HUES48 (cell line): ENCODE results near the gene HLCS.

ENCODE experiments used
- H3K27ac ChIP-seq: one replicate; pipeline ENCODE4 v1.7.0; 2013; ENCODE audit warnings: low read depth, low read length, inconsistent platforms
- H3K27me3 ChIP-seq: 2 replicates; pipeline ENCODE4 v1.6.1; 2013; ENCODE audit warnings: mild to moderate bottlenecking, low read length; ENCODE audit not compliant: control insufficient read depth, insufficient read depth
- H3K36me3 ChIP-seq: 2 replicates; pipeline ENCODE4 v1.6.1; 2013; ENCODE audit warnings: low read length; ENCODE audit not compliant: control insufficient read depth, insufficient read depth
- H3K4me1 ChIP-seq: 2 replicates; pipeline ENCODE4 v1.6.1; 2013; ENCODE audit warnings: mild to moderate bottlenecking, low read length; ENCODE audit not compliant: control insufficient read depth, insufficient read depth
- H3K4me3 ChIP-seq: 2 replicates; pipeline ENCODE4 v1.5.1; 2013; ENCODE audit warnings: mild to moderate bottlenecking, low read depth, low read length
- H3K9ac ChIP-seq: 2 replicates; pipeline ENCODE4 v1.6.1; 2013; ENCODE audit warnings: mild to moderate bottlenecking, low read depth, low read length, moderate library complexity
- H3K9me3 ChIP-seq: 2 replicates; pipeline ENCODE4 v1.6.1; 2013; ENCODE audit warnings: low read length; ENCODE audit not compliant: control insufficient read depth, insufficient read depth

HLCS gene

DNA sequence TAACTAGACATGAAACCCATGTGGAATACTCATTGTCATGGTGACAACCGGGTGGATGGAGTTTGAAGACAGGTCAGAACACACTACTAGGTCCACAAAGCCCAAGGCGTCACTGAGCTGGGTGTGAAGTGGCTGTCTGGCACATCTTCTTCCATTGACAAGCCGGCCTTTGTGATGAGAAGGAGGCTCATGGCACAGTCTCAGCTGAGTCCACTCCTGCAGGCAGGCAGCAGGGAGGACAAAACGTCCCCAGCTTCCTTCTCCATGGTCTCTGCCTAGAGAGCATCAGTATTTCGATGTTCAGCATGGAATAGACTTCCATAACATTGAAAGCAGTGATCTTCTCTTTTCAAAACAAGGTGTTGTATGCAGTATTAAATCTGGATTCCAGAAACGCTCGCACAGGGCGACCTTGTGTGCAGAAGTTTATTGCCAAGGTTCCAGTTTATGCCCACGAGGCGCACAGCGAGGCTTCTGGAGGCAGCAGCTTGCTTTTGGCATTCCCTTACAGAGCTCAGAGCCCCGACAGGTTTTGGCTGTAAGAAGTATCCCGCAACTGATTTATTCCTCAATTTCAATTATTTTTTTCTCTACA, 163.3 kb downstream of the HLCS start:
- no peak overlapping the region for H3K4me3 ChIP-seq
- H3K9me3 ChIP-seq = peaks cover 2% of the 10 kb centered on the region; the same call in 1 of the 2 replicates
- H3K27ac ChIP-seq = no peak overlapping the region
- H3K4me1 ChIP-seq = no peaks in the 10 kb centered on the region
- no peaks in the 10 kb centered on the region for H3K36me3 ChIP-seq
- H3K9ac ChIP-seq = no peak overlapping the region
- H3K27me3 ChIP-seq = no peaks in the 10 kb centered on the region

DNA sequence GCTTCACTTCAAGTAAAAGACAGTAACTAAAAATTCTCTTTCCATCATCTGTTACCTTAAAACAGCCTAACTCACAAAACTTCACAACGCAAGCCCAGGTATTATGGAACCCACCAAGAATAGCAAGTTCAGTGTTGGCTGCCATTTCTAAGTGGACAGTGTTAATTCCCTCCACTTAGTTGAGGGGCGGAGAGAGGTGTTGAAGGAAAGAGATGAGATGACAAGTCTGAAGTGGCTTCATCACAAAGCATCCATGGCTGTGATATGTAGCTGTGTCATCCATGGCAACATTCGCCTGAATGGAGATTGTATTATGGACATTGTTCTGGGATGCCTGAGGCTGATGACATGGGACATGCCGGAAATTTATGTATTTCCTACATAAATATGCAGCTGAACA, 165.7 kb downstream of the HLCS start:
- no peaks in the 10 kb centered on the region for H3K36me3 ChIP-seq
- no peaks in the 10 kb centered on the region for H3K4me1 ChIP-seq
- no peaks in the 10 kb centered on the region for H3K27me3 ChIP-seq
- H3K27ac ChIP-seq = no peak overlapping the region
- H3K9me3 ChIP-seq = peaks cover 6% of the 10 kb centered on the region; the same call in 1 of the 2 replicates
- H3K4me3 ChIP-seq = no peak overlapping the region
- no peak overlapping the region for H3K9ac ChIP-seq

DNA sequence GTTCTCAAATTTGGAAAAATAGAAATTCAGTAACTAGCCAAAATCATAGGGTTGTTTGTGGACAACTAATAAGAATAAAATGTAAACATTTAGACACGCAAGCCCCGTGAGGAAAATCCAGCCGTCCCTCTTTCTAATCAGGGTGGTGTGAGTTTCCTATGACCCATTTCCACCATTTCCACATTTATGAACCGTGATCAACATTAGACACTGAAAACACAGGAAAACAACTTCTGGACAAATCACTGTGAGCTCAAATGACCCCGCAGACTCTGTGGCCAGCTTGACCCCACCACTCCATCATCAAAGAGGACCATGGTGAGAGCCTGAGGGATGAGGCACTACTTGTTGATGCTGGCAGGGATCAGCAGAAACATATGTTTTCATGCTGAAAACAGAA, 166.6 kb downstream of the HLCS start:
- Histone ChIP-seq H3K4me1 (no peaks in the 10 kb centered on the region), H3K9me3 (peaks cover 6% of the 10 kb centered on the region; the same call in 1 of the 2 replicates), H3K9ac (no peak overlapping the region), H3K27me3 (no peaks in the 10 kb centered on the region), H3K27ac (no peak overlapping the region), H3K4me3 (no peak overlapping the region), H3K36me3 (no peaks in the 10 kb centered on the region)

DNA sequence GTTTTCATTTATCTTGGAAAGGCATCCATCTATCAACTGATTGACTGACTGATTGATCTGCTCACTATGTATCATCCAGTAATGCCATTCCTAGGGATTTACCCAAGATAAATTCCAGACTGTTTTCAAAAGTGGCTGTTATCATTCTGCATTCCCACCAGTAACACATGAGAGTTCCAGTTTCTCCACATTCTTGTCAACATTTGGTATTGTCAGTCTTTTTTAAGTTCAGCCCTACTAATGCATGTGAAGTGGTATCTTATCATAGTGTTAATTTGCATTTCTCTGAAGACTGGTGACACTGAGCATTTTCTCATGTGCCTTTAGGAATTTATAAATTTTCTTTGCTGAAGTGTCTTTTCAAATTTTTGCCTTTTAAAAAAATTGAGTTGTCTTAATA, 168.0 kb downstream of the HLCS start:
- H3K9ac ChIP-seq = no peak overlapping the region
- H3K4me3 ChIP-seq = no peak overlapping the region
- H3K4me1 ChIP-seq = no peaks in the 10 kb centered on the region
- no peak overlapping the region for H3K27ac ChIP-seq
- peaks cover 6% of the 10 kb centered on the region; the same call in 1 of the 2 replicates for H3K9me3 ChIP-seq
- no peaks in the 10 kb centered on the region for H3K36me3 ChIP-seq
- no peaks in the 10 kb centered on the region for H3K27me3 ChIP-seq

DNA sequence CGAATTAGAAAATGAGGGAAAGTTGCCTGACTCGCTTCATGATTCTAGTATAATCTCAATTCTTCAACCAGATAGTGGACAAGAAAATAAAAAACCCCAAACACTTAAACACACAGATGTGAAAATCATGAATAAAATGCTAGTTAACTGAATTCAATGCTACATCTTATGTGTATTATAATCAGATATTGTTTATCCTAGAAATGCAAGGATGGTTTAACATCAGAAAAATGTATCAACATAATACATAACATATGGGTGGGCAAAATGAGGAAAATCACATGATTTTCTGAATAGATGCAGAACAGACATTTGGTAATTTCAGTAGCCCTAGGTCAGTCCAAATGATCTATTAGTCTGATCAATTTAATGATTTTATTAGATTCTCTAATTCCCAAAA, 170.4 kb downstream of the HLCS start:
- Histone ChIP-seq H3K9ac (no peak overlapping the region), H3K27me3 (no peaks in the 10 kb centered on the region), H3K36me3 (no peaks in the 10 kb centered on the region), H3K4me1 (0 out of 2 replicates have a peak, but pooled peaks cover 3% of the 10 kb centered on the region), H3K27ac (no peak overlapping the region), H3K9me3 (peaks cover 6% of the 10 kb centered on the region; the same call in 1 of the 2 replicates), H3K4me3 (no peak overlapping the region)

DNA sequence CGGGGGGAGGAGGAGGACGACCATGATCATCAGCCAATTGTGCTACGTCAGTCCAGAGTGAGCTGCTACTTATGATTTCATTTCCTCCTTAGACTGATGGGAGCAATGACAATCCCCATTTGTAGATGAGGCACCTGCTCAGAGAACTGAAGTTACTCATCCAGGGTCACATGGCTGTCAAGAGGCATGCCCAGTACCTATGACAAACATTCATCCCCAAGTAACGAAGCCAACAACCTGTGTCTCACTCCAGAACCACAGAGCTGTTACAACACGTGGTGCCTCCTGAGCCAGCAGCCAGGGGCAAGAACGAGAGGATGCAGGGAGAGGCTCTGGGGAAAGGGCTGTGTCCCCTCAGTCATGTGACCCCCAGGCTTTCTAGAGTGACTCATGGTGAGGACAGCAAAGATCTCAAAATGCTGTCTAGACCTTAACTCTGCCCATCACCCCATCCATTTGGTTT, 173.9 kb downstream of the HLCS start:
- Histone ChIP-seq H3K36me3 (no peaks in the 10 kb centered on the region), H3K9ac (no peak overlapping the region), H3K27me3 (no peaks in the 10 kb centered on the region), H3K9me3 (no peaks in the 10 kb centered on the region), H3K27ac (no peak overlapping the region), H3K4me3 (no peak overlapping the region), H3K4me1 (0 out of 2 replicates have a peak, but pooled peaks cover 3% of the 10 kb centered on the region)

DNA sequence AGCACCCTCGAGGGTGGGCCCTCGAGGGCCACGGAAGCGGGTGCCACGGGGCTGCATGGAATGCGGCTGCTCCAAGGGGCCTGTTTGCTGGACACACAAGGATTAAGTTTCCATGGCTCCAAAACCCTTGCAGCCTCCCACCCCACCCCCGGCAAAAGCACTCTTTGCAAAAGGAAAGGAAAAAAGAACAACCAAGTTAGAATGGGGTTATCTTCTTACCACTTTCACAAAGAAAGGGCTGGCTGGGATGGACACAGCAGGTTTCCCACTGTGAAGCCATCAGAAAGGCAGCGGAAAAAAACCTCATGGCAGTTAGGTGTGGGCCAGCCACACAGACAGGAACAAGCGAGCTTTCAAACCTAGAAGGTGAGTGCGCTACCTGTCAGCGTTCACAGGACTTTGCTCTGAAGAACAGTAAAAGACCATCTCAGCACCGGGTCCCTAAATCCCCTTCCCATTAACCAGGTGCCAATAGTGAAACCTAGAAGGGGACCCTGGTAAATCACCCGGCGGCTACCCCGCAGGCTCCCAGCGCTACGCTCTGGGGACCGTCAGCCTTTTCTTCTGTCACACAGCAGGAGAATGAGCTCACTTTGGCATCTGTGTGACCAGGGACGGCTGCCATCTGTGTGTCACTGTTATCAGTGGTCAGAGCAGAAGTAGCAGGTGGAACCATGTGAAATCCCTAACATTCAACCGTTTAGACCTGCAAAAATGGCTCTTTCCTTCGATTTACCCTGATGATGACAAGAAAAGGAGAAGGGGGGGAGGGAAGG, 174.6 kb downstream of the HLCS start:
- Histone ChIP-seq H3K36me3 (no peaks in the 10 kb centered on the region), H3K9me3 (no peaks in the 10 kb centered on the region), H3K27ac (no peak overlapping the region), H3K27me3 (no peaks in the 10 kb centered on the region), H3K4me3 (no peak overlapping the region), H3K9ac (no peak overlapping the region), H3K4me1 (0 out of 2 replicates have a peak, but pooled peaks cover 3% of the 10 kb centered on the region)

DNA sequence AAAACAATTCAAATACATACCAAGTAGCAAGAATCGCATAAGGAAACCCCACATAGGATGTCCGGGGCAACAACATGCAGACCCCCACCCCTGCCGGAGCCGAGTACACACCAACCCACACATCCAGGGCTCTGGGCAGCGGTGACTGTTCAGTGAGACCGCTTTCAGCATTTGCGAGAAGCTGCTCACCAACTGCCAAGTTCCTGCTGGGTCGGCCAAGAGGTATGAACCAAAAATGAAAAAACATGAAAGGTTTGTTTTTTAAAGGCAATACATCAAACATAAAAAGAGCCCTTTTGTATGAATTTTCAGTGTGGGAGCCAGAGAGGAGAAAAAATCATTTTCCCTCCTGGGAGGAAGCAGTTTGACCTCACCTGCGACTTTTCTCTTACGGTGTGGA, 175.3 kb downstream of the HLCS start:
- Histone ChIP-seq H3K36me3 (no peaks in the 10 kb centered on the region), H3K9ac (no peak overlapping the region), H3K27ac (no peak overlapping the region), H3K4me1 (0 out of 2 replicates have a peak, but pooled peaks cover 3% of the 10 kb centered on the region), H3K4me3 (no peak overlapping the region), H3K9me3 (no peaks in the 10 kb centered on the region), H3K27me3 (no peaks in the 10 kb centered on the region)

DNA sequence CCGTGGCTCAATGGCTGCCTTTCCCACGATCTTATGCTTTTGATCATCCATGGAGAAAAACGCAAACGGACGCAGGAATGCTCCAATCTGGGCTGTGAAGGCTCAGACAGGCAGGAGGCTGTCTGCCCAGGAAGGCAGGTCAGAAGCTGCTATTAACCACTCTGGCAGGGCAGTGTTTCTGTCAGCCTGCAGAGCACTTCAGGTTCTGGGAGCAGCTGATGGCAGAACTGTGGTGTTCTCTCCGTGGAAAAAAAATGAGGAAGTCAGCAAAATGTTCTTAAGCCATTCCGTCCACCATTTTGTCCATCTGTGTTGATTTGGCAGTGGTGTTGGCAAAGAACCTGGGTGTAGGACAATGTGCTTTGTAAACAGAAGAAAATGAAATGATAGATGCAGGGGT, 175.9 kb downstream of the HLCS start:
- Histone ChIP-seq H3K27ac (no peak overlapping the region), H3K4me3 (no peak overlapping the region), H3K36me3 (no peaks in the 10 kb centered on the region), H3K4me1 (0 out of 2 replicates have a peak, but pooled peaks cover 3% of the 10 kb centered on the region), H3K27me3 (no peaks in the 10 kb centered on the region), H3K9me3 (no peaks in the 10 kb centered on the region), H3K9ac (no peak overlapping the region)

DNA sequence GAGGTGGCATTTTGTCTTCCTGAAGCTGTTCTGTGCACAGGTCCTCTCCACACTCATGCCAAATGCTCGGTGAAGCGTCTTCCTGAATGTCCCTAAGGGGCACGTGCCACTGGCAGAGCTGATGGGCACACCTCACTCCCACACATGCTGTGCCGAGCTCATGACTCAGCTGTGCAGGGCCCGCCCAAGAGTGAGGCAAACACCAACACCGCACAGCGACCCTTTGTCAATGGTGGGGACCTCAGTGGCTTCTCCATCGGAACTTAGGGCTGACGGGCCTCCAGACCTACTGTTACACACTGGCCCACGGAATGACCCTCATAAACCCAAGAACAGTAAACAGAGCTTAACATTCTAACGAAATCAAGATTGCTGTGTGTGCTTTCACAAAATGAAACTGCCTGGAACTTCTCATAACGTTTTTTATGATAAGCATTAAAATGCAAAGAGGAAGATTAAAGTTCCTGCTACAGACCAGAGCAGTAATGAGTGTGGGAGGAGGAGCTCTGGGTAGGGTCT, 178.3 kb downstream of the HLCS start:
- H3K9me3 ChIP-seq = no peaks in the 10 kb centered on the region
- no peak overlapping the region for H3K27ac ChIP-seq

DNA sequence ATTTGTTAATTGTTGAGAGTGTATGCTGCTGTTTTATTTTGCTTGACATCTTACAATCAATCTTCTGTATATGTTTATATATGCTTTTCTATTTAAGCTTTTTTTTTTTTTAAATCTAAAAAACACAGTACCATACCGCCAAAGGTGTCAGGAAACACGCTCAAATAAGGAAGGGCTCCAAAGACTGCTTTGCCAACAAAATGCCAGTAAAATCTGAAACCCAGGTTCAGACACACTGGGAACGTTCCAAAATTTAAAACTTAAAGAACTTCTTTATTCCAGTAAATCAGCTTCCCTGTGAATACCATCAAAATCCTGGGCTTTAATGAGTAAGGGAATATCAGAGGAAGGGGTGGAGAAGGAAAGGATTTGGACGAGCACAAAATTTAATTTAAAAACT, 180.3 kb downstream of the HLCS start:
- Histone ChIP-seq H3K9me3 (peaks cover 5% of the 10 kb centered on the region; the same call in 1 of the 2 replicates), H3K9ac (no peak overlapping the region), H3K27me3 (no peaks in the 10 kb centered on the region), H3K4me3 (no peak overlapping the region), H3K4me1 (0 out of 2 replicates have a peak, but pooled peaks cover 4% of the 10 kb centered on the region), H3K27ac (no peak overlapping the region), H3K36me3 (no peaks in the 10 kb centered on the region)

More for the DNA sequence above, 178.3 kb downstream of the HLCS start:
- Histone ChIP-seq H3K4me3 (no peak overlapping the region), H3K36me3 (no peaks in the 10 kb centered on the region), H3K27me3 (no peaks in the 10 kb centered on the region), H3K9ac (no peak overlapping the region), H3K4me1 (0 out of 2 replicates have a peak, but pooled peaks cover 7% of the 10 kb centered on the region)
